CD14-positive monocyte (primary cell): ENCODE measurements around the gene ACRBP. TPM values are rescaled to one million over a fixed set of nuclear protein-coding genes. Genes with fewer than 3 reads are reported as not detected.

Experiments
- DNase-seq, 3 donors: peaks; one replicate each; pipeline ENCODE4 v3.0.0-alpha.2; 2011 to 2022
- H2AFZ ChIP-seq: 2 replicates; pipeline ENCODE4 v1.6.0; 2012; ENCODE audit warnings: mild to moderate bottlenecking, low read depth, low read length, inconsistent platforms; ENCODE audit not compliant: insufficient read depth, poor library complexity, severe bottlenecking
- H3K27ac ChIP-seq, 2 donors: 1 replicate in 1 of 2; 2 replicates in 1 of 2; pipeline ENCODE4 v1.5.1; 2012 to 2013; ENCODE audit warnings: low read length in 2 of 2, control low read depth in 1 of 2, inconsistent platforms in 1 of 2, low read depth in 1 of 2, mild to moderate bottlenecking in 1 of 2
- H3K27me3 ChIP-seq, 2 donors: one replicate each; pipeline versions ENCODE4 v1.6.0 to v1.6.1; 2011 to 2013; ENCODE audit warnings: low read length in 2 of 2; ENCODE audit not compliant: control insufficient read depth in 2 of 2, insufficient read depth in 2 of 2
- H3K36me3 ChIP-seq, 2 donors: replicated peaks in 1 of 2; 1 replicate in 1 of 2; 2 replicates in 1 of 2; pipeline versions ENCODE4 v1.5.1 to v1.6.1; 2012 to 2013; ENCODE audit warnings: low read length in 2 of 2, control low read depth in 1 of 2, inconsistent platforms in 1 of 2, mild to moderate bottlenecking in 1 of 2; ENCODE audit not compliant: insufficient read depth in 2 of 2, control insufficient read depth in 1 of 2
- H3K4me1 ChIP-seq, 2 donors: 1 replicate in 1 of 2; 2 replicates in 1 of 2; pipeline versions ENCODE4 v1.5.1 to v1.6.1; 2012 to 2013; ENCODE audit warnings: low read length in 2 of 2, control low read depth in 1 of 2, inconsistent platforms in 1 of 2, mild to moderate bottlenecking in 1 of 2, moderate library complexity in 1 of 2; ENCODE audit not compliant: insufficient read depth in 2 of 2, control insufficient read depth in 1 of 2
- H3K4me2 ChIP-seq: replicated peaks from 2 replicates; pipeline ENCODE3; 2012; ENCODE audit warnings: low read length, moderate library complexity, mild to moderate bottlenecking; ENCODE audit not compliant: poor library complexity, severe bottlenecking; ENCODE audit errors: extremely low read depth
- H3K4me3 ChIP-seq, 3 experiments: fragments of 200-600 bp in 1 of 3; sonication (generic) in 1 of 3; replicated peaks in 1 of 3; 1 replicate in 2 of 3; 2 replicates in 1 of 3; pipeline ENCODE4 v1.5.1; 2011 to 2013; ENCODE audit warnings: low read length in 3 of 3, mild to moderate bottlenecking in 3 of 3, control low read depth in 2 of 3, low read depth in 2 of 3, inconsistent platforms in 1 of 3, moderate library complexity in 1 of 3
- H3K79me2 ChIP-seq: 2 replicates; pipeline ENCODE4 v1.6.0; 2012; ENCODE audit warnings: mild to moderate bottlenecking, control low read depth, inconsistent platforms, low read length, moderate library complexity; ENCODE audit not compliant: insufficient read depth
- H3K9ac ChIP-seq: 2 replicates; pipeline ENCODE4 v1.6.0; 2017; ENCODE audit warnings: low read length, mild to moderate bottlenecking; ENCODE audit not compliant: insufficient read depth, poor library complexity, severe bottlenecking
- H3K9me3 ChIP-seq, 2 donors: replicated peaks in 1 of 2; 1 replicate in 1 of 2; 2 replicates in 1 of 2; pipeline versions ENCODE4 v1.5.1 to v1.6.1; 2012 to 2013; ENCODE audit warnings: low read length in 2 of 2, control low read depth in 1 of 2; ENCODE audit not compliant: control insufficient read depth in 1 of 2, insufficient read depth in 1 of 2
- H4K20me1 ChIP-seq: 2 replicates; pipeline ENCODE4 v1.6.0; 2012; ENCODE audit warnings: mild to moderate bottlenecking, low read length, control low read depth, moderate library complexity; ENCODE audit not compliant: insufficient read depth
- H3K27ac Mint-ChIP-seq, 7 donors: one replicate each; pipeline ENCODE4 v1.8.0; 2020; ENCODE audit warnings: mild to moderate bottlenecking in 7 of 7, mixed read lengths in 7 of 7, moderate library complexity in 6 of 7, inconsistent platforms in 2 of 7
- H3K27me3 Mint-ChIP-seq, 3 donors: one replicate each; pipeline ENCODE4 v1.8.0; 2021 to 2022; ENCODE audit warnings: low read depth in 3 of 3, mild to moderate bottlenecking in 3 of 3, mixed read lengths in 3 of 3, moderate library complexity in 3 of 3, inconsistent platforms in 1 of 3
- H3K36me3 Mint-ChIP-seq, 2 donors: one replicate each; pipeline ENCODE4 v1.8.0; 2020; ENCODE audit warnings: mixed read lengths in 2 of 2, inconsistent platforms in 1 of 2, mild to moderate bottlenecking in 1 of 2
- H3K4me1 Mint-ChIP-seq: one replicate; pipeline ENCODE4 v1.8.0; 2020; ENCODE audit warnings: mild to moderate bottlenecking, mixed read lengths
- H3K4me3 Mint-ChIP-seq, 2 donors: one replicate each; pipeline ENCODE4 v1.8.0; 2020; ENCODE audit warnings: mild to moderate bottlenecking in 2 of 2, mixed read lengths in 2 of 2, moderate library complexity in 1 of 2
- H3K9me3 Mint-ChIP-seq, 7 donors: one replicate each; pipeline ENCODE4 v1.8.0; 2020 to 2022; ENCODE audit warnings: mixed read lengths in 7 of 7, mild to moderate bottlenecking in 6 of 7, moderate library complexity in 6 of 7, inconsistent platforms in 2 of 7
- CTCF ChIP-seq: fragments of 200-600 bp; IDR thresholded peaks from one replicate; pipeline ENCODE4 v1.8.0; 2022; ENCODE audit warnings: antibody characterized with exemption, mild to moderate bottlenecking
- WGBS: methylation state at CpG from one replicate; pipeline ENCODE4 v1.1.5; 2013; ENCODE audit warnings: missing lambda C conversion rate; ENCODE audit not compliant: insufficient coverage; 5-methylcytosine and 5-hydroxymethylcytosine counted together
- intact Hi-C, 2 donors: fragments of 100-400 bp; cut with micrococcal nuclease; formaldehyde crosslinking; loops; one replicate each; pipeline versions ENCODE4 v1.15.0 to v1.15.1; 2023
- polyA plus RNA-seq, 3 donors: library from polyadenylated mRNA; depleted of rRNA in 1 of 3; unstranded in 2 of 3; stranded (reverse) in 1 of 3; fragments of 300-500 nt in 2 of 3; fragments of >200 nt in 1 of 3; fragmentation: Illumina TruSeq in 2 of 3; gene quantifications; 1 replicate in 2 of 3; 2 replicates in 1 of 3; pipeline ENCODE4 v1.2.3, GENCODE V29; 2012 to 2021

The ACRBP gene
- polyA plus RNA-seq, 3 donors: 10.2 to 28.3 (median 10.3) TPM

GRCh38 chr12:6626654-6627283, 20.5 kb downstream of the ACRBP start:
- H3K79me2 ChIP-seq: no peaks in the 10 kb centered on the region
- no peaks in the 10 kb centered on the region for H3K36me3 ChIP-seq
- peaks cover 9 to 15% of the 10 kb centered on the region in 2 donors for H3K4me1 ChIP-seq
- H3K9me3 ChIP-seq: no peaks in the 10 kb centered on the region
- H3K27ac Mint-ChIP-seq: peak overlapping the region in 2 of 7 donors; percentile 46 to 51
- no peaks in the 10 kb centered on the region for H4K20me1 ChIP-seq
- H3K9me3 Mint-ChIP-seq: no peaks in the 10 kb centered on the region
- H3K27ac ChIP-seq: no peak overlapping the region
- no peak overlapping the region for H3K4me2 ChIP-seq
- intact Hi-C loops: no loop called here
- WGBS: 93% methylated on average over 7 of the region's 8 CpGs
- no peak overlapping the region for H3K4me3 Mint-ChIP-seq
- no peak overlapping the region for H2AFZ ChIP-seq
- no peaks in the 10 kb centered on the region for H3K36me3 Mint-ChIP-seq
- no peak overlapping the region for H3K9ac ChIP-seq
- no peak for DNase-seq
- H3K27me3 Mint-ChIP-seq: peaks cover 0 to 4% (median 1%) of the 10 kb centered on the region in 3 donors
- TF ChIP-seq CTCF: no peak
- no peak overlapping the region for H3K4me3 ChIP-seq
- no peaks in the 10 kb centered on the region for H3K27me3 ChIP-seq
- peaks cover 19% of the 10 kb centered on the region for H3K4me1 Mint-ChIP-seq

GRCh38 chr12:6620885-6621274, 26.4 kb downstream of the ACRBP start:
- 95% methylated on average over 26 of the region's 29 CpGs for WGBS
- H3K36me3 ChIP-seq: no peaks in the 10 kb centered on the region
- Mint-ChIP-seq H3K4me3 (peak overlapping the region; percentile 65 to 78), H3K36me3 (no peaks in the 10 kb centered on the region), H3K27ac (peak overlapping the region in 4 of 7 donors; percentile 10 to 77 (median 49)), H3K4me1 (peaks cover 43% of the 10 kb centered on the region), H3K9me3 (peaks cover 0 to 2% (median 0%) of the 10 kb centered on the region in 7 donors), H3K27me3 (peaks cover 0 to 3% (median 3%) of the 10 kb centered on the region in 3 donors)
- peak in 1 of 3 donors; percentile 17 for DNase-seq
- H3K4me1 ChIP-seq: peaks cover 33 to 38% of the 10 kb centered on the region in 2 donors
- no peaks in the 10 kb centered on the region for H3K79me2 ChIP-seq
- peak overlapping the region; percentile 91 for H2AFZ ChIP-seq
- peak; percentile 18 for TF ChIP-seq CTCF
- no peaks in the 10 kb centered on the region for H3K27me3 ChIP-seq
- intact Hi-C loops: loop anchor here in 1 of 2 donors (5.0 kb wide), 1 partner anchor 206 kb away; the partner anchor contains the start of gene P3H3
- H3K9ac ChIP-seq: peak overlapping the region; percentile 46
- H3K27ac ChIP-seq: no peak overlapping the region
- no peaks in the 10 kb centered on the region for H3K9me3 ChIP-seq
- peak overlapping the region in 1 of 3 experiments; percentile 66 for H3K4me3 ChIP-seq
- peak overlapping the region; percentile 72 for H3K4me2 ChIP-seq
- H4K20me1 ChIP-seq: no peaks in the 10 kb centered on the region
